HG02642 (cell line): Measurements from ENCODE around the gene GRK4.
A peak's percentile ranks its signal among the peaks of the same experiment; 100 is the strongest.
"Not testable (repeated sequence)": the region's sequence is repeated elsewhere in the genome, so short reads cannot be mapped to it uniquely, and the experiment has no call there.

Source experiments
- ATAC-seq: cut with Tn5 transposase; IDR thresholded peaks from one replicate; pipeline ENCODE4 v1.9.1; 2021; ENCODE audit warnings: mild to moderate bottlenecking; ENCODE audit not compliant: unreplicated experiment, poor library complexity

Gene GRK4

DNA sequence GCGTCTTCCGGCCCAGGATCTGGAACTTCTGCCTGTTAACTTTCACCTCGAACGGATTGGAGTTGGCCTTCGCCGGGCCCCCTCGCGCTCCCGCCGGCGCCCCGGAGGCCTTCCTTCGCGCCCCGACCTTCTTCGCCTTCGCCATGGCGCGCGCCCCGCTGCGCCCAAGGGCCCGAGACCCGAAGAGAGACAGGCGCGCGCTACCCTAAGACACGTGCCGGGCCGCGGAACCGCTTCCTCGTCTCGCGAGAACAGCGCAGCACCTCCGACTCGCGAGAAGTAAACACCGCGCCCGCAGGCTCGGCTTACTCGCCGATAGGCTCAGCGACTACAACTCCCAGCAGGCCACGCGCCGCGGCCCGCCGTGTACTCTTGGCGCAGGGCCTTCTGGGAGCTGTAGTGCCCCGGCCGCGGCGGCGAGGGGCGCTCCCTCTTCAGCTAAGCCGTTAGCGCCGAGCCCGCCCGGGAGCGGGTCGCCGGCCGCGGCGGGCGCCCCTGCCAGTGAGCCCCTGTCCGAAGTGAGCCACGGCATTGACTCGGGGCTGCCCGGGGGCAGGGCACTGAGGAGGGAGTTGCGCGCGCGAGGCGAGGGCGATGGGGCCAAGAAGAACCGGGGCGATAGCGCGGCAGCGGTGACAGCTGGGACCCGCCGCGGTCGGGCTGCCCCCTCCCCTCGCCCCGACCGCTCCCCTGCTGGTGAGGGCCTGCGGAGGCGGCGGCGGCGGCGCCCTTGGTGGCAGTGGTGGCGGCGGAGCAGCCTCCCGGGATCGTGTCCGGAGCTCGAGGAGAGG is at the start of gene GRK4, which contains the start of gene NOP14:
Gene GRK4 (plus strand): TSS at position 397 of the 791 bp plus-strand sequence. CDS start 500 bp downstream, outside the sequence.
Gene NOP14 (minus strand): TSS at position 232 of the 791 bp plus-strand sequence. CDS start 87 bp downstream, at position 145.
- peak; percentile 92 for ATAC-seq

- no peak for ATAC-seq
These were observed 48.9 kb upstream of the GRK4 start for GRCh38 chr4:2914256-2915126.

- ATAC-seq = no peak
These were observed 47.6 kb upstream of the GRK4 start for GRCh38 chr4:2915789-2916188.

DNA sequence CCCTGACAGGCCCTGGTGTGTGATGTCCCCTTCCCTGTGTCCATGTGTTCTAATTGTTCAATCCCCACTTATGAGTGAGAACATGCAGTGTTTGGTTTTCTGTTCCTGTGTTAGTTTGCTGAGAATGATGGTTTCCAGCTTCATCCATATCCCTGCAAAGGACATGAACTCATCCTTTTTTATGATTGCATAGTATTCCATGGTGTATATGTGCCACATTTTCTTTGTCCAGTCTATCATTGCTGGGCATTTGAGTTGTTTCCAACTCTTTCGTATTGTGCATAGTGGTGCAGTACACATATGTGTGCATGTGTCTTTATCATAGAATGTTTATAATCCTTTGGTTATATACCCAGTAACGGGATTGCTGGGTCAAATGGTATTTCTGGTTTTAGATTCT is 46.7 kb upstream of the GRK4 start:
- ATAC-seq = not testable (repeated sequence)

- ATAC-seq = not testable (repeated sequence)
These were observed 45.1 kb upstream of the GRK4 start for GRCh38 chr4:2918300-2918699.

DNA sequence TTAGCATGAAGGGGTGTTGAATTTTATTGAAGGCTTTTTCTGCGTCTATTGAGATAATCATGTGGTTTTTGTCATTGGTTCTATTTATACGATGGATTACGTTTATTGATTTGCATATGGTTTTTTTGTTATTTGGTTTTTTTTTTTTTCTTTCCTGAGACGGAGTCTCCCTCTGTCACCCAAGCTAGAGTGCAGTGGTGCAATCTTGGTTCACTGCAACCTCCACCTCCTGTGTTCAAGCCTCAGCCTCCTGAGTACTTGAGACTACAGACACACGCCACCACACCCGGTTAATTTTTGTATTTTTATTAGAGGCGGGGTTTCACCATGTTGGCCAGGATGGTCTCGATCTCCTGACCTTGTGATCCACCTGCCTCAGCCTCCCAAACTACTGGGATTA is 44.7 kb upstream of the GRK4 start:
- not testable (repeated sequence) for ATAC-seq

DNA sequence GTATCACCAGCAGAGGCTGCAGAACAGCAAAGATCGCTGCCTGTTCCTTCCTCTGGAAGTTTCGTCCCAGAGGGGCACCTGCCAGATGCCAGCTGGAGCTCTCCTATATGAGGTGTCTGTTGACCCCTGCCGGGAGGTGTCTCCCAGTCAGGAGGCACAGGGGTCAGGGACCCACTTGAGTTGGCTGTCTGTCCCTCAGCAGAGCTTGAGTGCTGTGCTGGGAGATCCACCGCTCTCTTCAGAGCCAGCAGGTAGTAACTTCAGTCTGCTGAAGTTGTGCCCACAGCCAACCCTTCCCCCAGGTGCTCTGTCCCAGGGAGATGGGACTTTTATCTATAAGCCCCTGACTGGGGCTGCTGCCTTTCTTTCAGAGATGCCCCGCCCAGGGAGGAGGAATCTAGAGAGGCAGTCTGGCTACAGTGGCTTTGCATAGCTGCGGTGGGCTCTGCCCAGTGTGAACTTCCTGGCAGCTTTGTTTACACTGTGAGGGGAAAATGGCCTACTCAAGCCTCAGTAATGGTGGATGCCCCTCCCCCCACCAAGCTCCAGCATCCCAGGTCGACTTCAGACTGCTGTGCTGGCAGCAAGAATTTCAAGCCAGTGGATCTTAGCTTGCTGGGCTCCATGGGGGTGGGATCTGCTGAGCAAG is 40.8 kb upstream of the GRK4 start:
- ATAC-seq = not testable (repeated sequence)

DNA sequence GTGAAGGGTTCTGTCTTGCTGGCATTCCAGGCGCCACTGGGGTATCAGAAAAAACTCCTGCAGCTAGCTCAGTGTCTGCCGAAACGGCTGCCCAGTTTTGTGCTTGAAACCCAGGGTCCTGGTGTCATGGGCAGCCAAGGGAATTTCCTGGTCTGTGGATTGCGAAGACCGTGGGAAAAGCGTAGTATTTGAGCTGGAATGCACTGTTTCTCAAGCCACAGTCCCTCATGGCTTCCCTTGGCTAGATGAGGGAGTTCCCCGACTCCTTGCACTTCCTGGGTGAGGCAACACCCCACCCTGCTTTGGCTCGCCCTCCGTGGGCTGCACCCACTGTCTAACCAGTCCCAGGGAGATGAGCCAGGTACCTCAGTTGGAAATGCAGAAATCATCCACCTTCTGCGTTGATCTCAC is 40.2 kb upstream of the GRK4 start:
- ATAC-seq = no peak

DNA sequence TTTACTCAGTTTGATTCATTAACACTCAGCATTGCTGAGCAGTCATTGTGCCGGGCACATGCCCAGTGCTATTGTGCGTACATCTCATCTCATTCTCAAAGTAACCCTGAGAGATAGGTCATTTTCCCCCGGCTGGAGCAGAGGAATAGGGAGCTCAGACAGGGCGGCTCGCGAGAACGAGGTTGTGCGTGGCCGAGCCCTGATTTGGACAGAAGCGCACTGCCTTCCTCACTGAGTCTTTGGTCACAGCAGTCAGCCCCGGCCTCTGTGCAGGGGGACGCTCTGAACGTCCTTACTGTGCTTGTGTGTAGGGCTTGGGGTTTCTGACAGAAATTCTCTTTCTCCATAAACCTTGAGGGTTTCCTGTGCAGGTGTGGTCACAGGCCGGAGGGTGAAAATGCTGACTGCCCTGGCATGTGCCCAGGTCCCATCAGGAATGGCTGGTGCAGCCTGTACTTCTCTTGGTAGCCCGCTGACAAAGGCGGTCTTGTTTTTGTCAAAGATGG is 39.6 kb upstream of the GRK4 start:
- no peak for ATAC-seq

DNA sequence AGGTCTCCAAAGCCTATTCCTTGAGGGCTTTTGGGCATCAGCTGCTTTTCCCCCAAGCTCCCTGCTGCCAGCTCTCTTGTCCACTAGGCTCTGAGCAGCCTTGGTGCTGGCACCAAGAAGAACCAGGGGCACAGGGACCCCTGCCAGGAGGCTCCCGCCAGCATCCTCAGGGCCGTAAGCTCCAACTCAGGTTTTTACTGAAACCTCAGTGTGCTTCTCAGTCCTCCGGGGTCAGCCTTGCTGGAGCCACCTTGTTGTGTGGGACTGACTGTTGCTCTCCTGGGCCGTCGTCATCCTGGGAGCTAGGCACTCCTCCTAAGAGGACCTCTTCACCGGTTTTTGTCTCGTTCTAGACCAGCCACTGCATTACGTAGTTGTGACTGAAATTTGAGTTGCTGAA is 39.1 kb upstream of the GRK4 start:
- ATAC-seq = no peak

DNA sequence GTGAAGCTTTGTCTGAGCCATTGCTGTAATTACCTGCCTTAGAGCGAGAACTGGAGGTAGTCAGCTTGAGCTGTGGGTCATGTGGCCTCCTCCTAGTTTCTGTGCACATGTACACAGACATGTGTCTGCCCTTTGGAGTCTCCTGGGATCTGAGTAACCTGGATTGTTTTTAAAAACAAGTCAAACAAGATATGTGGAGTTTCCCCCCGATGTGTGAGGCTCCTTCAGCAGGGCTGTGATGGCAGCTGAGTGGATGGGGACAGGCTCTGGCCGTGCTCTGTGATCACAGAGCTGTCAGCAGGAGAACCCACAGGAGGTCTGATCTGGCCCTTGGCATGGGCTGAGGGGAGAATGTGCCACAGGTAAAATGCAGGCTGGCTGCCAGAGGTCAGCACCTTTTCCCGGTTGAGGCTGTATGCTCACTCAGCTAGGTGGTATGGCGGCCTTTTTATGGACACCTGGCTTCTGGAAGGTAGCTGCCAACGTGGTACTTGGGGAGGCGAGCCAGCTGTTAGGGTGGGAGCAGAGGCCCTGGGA is 38.5 kb upstream of the GRK4 start:
- ATAC-seq = no peak

- no peak for ATAC-seq
These were observed 37.9 kb upstream of the GRK4 start for GRCh38 chr4:2925496-2925895.

DNA sequence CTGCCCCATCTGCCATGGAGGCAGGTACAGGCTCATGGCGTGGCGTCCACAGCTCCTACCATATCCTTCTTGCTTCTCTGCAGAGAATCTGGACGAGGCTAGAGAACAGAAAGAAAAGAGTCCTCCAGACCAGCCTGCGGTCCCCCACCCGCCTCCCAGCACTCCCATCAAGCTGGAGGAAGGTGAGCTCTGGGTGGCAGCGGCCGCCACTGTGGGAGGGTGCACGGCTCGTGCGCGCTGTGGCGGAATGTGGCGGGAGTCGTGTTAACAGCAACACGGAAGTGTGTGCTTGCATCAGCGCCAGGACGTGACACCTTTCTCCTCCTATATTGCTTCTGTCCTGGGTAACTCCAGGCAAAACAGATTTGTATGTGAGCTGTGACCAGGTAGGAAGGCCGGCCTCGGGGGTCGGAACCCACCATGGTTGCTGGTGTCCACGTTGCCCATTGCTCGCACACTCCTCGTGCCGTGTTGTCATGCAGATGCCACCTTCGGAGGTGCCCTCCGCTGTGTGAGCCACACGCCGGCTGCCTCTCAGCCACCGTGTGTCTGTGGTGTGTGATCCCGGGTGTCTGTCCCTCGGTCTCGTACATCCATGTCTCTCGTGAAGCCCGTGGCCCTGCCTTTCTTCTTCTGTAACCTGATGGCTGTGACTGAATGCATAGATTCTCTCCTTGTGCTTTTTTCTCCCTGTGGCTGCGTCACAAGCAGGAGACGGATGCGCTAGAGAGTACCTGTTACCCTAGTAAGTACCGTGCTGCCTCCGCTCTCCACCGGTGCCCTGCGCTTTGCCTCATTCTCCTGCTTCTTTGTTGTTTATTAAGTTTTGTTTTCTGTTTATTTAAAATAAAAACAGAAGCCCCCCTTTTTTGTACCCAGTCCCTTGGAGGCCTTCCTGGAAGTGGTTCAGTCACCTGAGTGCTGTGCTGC is 37.2 kb upstream of the GRK4 start:
- no peak for ATAC-seq

- ATAC-seq = no peak
These were observed 36.2 kb upstream of the GRK4 start for GRCh38 chr4:2927016-2927695.

- ATAC-seq = no peak
These were observed 35.7 kb upstream of the GRK4 start for GRCh38 chr4:2927696-2928075.

- ATAC-seq = no peak
These were observed 34.9 kb upstream of the GRK4 start for GRCh38 chr4:2928242-2929176.

DNA sequence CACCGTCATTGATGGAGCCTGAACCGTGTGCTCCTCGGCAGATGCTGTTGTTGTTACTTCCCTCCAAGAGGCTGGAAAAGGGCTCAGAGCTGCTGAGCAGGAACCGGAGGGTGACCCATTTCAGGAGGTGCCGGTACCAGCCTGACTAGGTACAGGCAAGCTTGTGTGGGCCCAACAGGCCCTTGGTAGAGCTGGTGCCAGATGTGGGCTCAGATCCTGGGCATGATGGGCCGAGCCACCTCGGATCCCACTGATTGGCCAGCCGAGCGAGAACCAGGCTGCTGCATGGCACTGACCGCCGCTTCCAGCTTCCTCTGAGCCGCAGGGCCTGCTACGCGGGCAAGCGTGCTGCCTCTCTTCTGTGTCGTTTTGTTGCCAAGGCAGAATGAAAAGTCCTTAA is 33.9 kb upstream of the GRK4 start:
- ATAC-seq = no peak
